A549 (cell line): ENCODE data around the gene IRX2. TPM values are rescaled to one million over a fixed set of nuclear protein-coding genes. Genes with fewer than 3 reads are reported as not detected.

Experiments used
- ATAC-seq, 2 experiments: fragments of 200-7000 bp in 1 of 2; fragments of >200 bp in 1 of 2; cut with Nextera tagmentation in 1 of 2; cut with Tn5 transposase in 1 of 2; 3 replicates each; pipeline versions ENCODE4 v1.8.0 to v1.9.1; 2018 to 2020; ENCODE audit warnings: mild to moderate bottlenecking in 1 of 2, moderate library complexity in 1 of 2
- CTCF ChIA-PET: fragments of 300-600 bp; sonication (Branson Sonifier 250); formaldehyde crosslinking; extraction: SDS; loops from one replicate; lab custom pipeline; 2021; ENCODE audit warnings: antibody characterized with exemption, inconsistent platforms; lab: Yijun Ruan, JAX
- POLR2A ChIA-PET: fragments of 350-600 bp; formaldehyde crosslinking; extraction: SDS; loops from one replicate; lab custom pipeline; 2021; ENCODE audit warnings: antibody characterized with exemption, inconsistent platforms; lab: Yijun Ruan, JAX
- DNase-seq, 2 experiments: peaks; one replicate each; pipeline versions ENCODE4 v3.0.0 to v3.0.0-alpha.2; 2011 to 2016; ENCODE audit warnings: low read depth in 1 of 2, low spot score in 1 of 2
- FAIRE-seq: peaks from 2 replicates; lab custom pipeline; 2011; peaks lifted over from hg19 to GRCh38; lab: Jason Lieb, UNC
- H3K27ac ChIP-seq, 2 experiments: fragments of >200 bp; sonication (Bioruptor Twin); formaldehyde crosslinking; 3 replicates each; pipeline ENCODE4 v1.5.1; 2016 to 2017
- H3K4me1 ChIP-seq: fragments of >200 bp; sonication (Bioruptor Twin); formaldehyde crosslinking; 3 replicates; pipeline ENCODE4 v1.6.1; 2016
- H3K4me2 ChIP-seq: fragments of >200 bp; sonication (Bioruptor Twin); formaldehyde crosslinking; 3 replicates; pipeline ENCODE4 v1.6.1; 2016
- H3K4me3 ChIP-seq: fragments of >200 bp; sonication (Bioruptor Twin); formaldehyde crosslinking; 3 replicates; pipeline ENCODE4 v1.5.1; 2016
- H3K9me3 ChIP-seq: fragments of >200 bp; sonication (Bioruptor Twin); formaldehyde crosslinking; 3 replicates; pipeline ENCODE4 v1.6.1; 2016
- CBX2 ChIP-seq: fragments of 200-600 bp; sonication (generic); IDR thresholded peaks from 2 replicates; pipeline ENCODE4 v1.6.1; 2016; ENCODE audit warnings: low read depth, mild to moderate bottlenecking, borderline replicate concordance
- CBX8 ChIP-seq: fragments of 200-600 bp; sonication (generic); IDR thresholded peaks from 2 replicates; pipeline ENCODE4 v1.6.1; 2016
- CEBPB ChIP-seq, 2 experiments: fragments of >200 bp in 1 of 2; sonication (Bioruptor Twin) in 1 of 2; formaldehyde crosslinking in 1 of 2; IDR thresholded peaks; 2 replicates each; pipeline ENCODE4 v1.6.1; 2012 to 2016
- CHD4 ChIP-seq: fragments of 200-600 bp; sonication (generic); IDR thresholded peaks from 2 replicates; pipeline ENCODE4 v1.6.1; 2016; ENCODE audit warnings: antibody characterized with exemption, mild to moderate bottlenecking, borderline replicate concordance
- EHF ChIP-seq: fragments of 250-450 bp; sonication (Bioruptor Pico); IDR thresholded peaks from 2 replicates; pipeline ENCODE4 v1.5.0; 2020; ENCODE audit warnings: mild to moderate bottlenecking
- ELK1 ChIP-seq: fragments of 150-350 bp; IDR thresholded peaks from 2 replicates; pipeline ENCODE4 v1.6.1; 2014; ENCODE audit warnings: low read depth, mild to moderate bottlenecking, low read length
- EP300 ChIP-seq, 2 experiments: fragments of >200 bp; sonication (Bioruptor Twin); formaldehyde crosslinking; IDR thresholded peaks; 2 replicates in 1 of 2; 3 replicates in 1 of 2; pipeline ENCODE4 v1.6.1; 2016 to 2017
- FOSB ChIP-seq: fragments of 250-450 bp; sonication (Bioruptor Pico); IDR thresholded peaks from 2 replicates; pipeline ENCODE4 v1.5.0; 2020; ENCODE audit warnings: mild to moderate bottlenecking, moderate library complexity
- HOXA7 ChIP-seq: fragments of 250-450 bp; sonication (Bioruptor Pico); IDR thresholded peaks from 2 replicates; pipeline ENCODE4 v1.5.0; 2020; ENCODE audit warnings: mild to moderate bottlenecking, moderate library complexity
- HOXB13 ChIP-seq: fragments of 250-450 bp; sonication (Bioruptor Pico); IDR thresholded peaks from 2 replicates; pipeline ENCODE4 v1.5.0; 2020; ENCODE audit warnings: low read depth, mild to moderate bottlenecking, moderate library complexity
- MAFK ChIP-seq: fragments of 450-650 bp; IDR thresholded peaks from 2 replicates; pipeline ENCODE4 v1.6.1; 2014; ENCODE audit not compliant: partially characterized antibody
- NFE2L2 ChIP-seq: fragments of 150-350 bp; conservative IDR thresholded peaks from 2 replicates; pipeline ENCODE4 v1.6.1; 2014; ENCODE audit warnings: low read length
- NPAS2 ChIP-seq: fragments of 250-450 bp; sonication (Bioruptor Pico); IDR thresholded peaks from 2 replicates; pipeline ENCODE4 v1.8.0; 2022; ENCODE audit warnings: mild to moderate bottlenecking, moderate library complexity, borderline replicate concordance
- PHF8 ChIP-seq: fragments of 200-600 bp; sonication (generic); IDR thresholded peaks from 2 replicates; pipeline ENCODE4 v1.6.1; 2016; ENCODE audit warnings: low read depth, mild to moderate bottlenecking, antibody characterized with exemption, moderate library complexity, borderline replicate concordance
- POLR2A ChIP-seq: IDR thresholded peaks from 2 replicates; pipeline ENCODE4 v1.6.1; 2012; ENCODE audit warnings: mild to moderate bottlenecking, low read length
- RCOR1 ChIP-seq: fragments of 150-350 bp; IDR thresholded peaks from 2 replicates; pipeline ENCODE4 v1.6.1; 2014; ENCODE audit warnings: antibody characterized with exemption, low read length, low read depth
- SMC3 ChIP-seq: fragments of >200 bp; sonication (Bioruptor Twin); formaldehyde crosslinking; IDR thresholded peaks from 3 replicates; pipeline ENCODE4 v1.6.1; 2018; ENCODE audit warnings: inconsistent platforms
- SREBF2 ChIP-seq: fragments of 450-650 bp; IDR thresholded peaks from 2 replicates; pipeline ENCODE4 v1.6.1; 2014; ENCODE audit warnings: mild to moderate bottlenecking, moderate library complexity
- ZNF302 ChIP-seq: fragments of 250-450 bp; sonication (Bioruptor Pico); IDR thresholded peaks from 2 replicates; pipeline ENCODE4 v1.9.0; 2021; ENCODE audit warnings: inconsistent platforms, mild to moderate bottlenecking, moderate library complexity
- WGBS: methylation state at CpG from one replicate; pipeline ENCODE4 v1.1.6; 2017; ENCODE audit errors: missing lambda C conversion rate; 5-methylcytosine and 5-hydroxymethylcytosine counted together
- polyA plus RNA-seq, 4 experiments: library from polyadenylated mRNA; depleted of rRNA in 3 of 4; stranded (reverse); fragments of >200 nt; fragmentation: RNase III in 1 of 4; extraction: RNeasy Plus Mini Kit Qiagen cat#74134 plus additional on column Dnase treatment in 1 of 4; gene quantifications; 2 replicates in 3 of 4; 3 replicates in 1 of 4; pipeline ENCODE4 v1.2.3, GENCODE V29; 2011 to 2017
- TF ChIP-seq, protein P1 (sequence below): fragments of 450-650 bp; IDR thresholded peaks from 2 replicates; pipeline ENCODE4 v1.6.1; 2014; ENCODE audit warnings: antibody characterized with exemption

Gene IRX2
- polyA plus RNA-seq, 2 of the 4 experiments (the other 2 are of a cell fraction) = 0.30 to 0.67 TPM

GRCh38 chr5:2754581-2755075 is 3.2 kb upstream of the IRX2 start:
- ATAC-seq = no peak
- H3K4me1 ChIP-seq = peaks cover 4% of the 10 kb centered on the region; the same call in 1 of the 3 replicates
- no peak for DNase-seq
- TF ChIP-seq, protein P1, sequence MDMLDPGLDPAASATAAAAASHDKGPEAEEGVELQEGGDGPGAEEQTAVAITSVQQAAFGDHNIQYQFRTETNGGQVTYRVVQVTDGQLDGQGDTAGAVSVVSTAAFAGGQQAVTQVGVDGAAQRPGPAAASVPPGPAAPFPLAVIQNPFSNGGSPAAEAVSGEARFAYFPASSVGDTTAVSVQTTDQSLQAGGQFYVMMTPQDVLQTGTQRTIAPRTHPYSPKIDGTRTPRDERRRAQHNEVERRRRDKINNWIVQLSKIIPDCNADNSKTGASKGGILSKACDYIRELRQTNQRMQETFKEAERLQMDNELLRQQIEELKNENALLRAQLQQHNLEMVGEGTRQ = no peak
- no peak for TF ChIP-seq PHF8
- WGBS = 44% methylated on average over 23 of the region's 27 CpGs
- no peak overlapping the region for H3K27ac ChIP-seq
- ChIA-PET POLR2A (no interaction called here), CTCF (no interaction called here)
- no peak for FAIRE-seq
- no peaks in the 10 kb centered on the region for H3K9me3 ChIP-seq
- H3K4me2 ChIP-seq = no peak overlapping the region
- no peak overlapping the region for H3K4me3 ChIP-seq

- H3K27ac ChIP-seq = no peak overlapping the region
- H3K4me3 ChIP-seq = no peak overlapping the region
- no peak overlapping the region for H3K4me2 ChIP-seq
- DNase-seq (no peak), FAIRE-seq (no peak), ATAC-seq (no peak)
- peaks cover 4% of the 10 kb centered on the region; the same call in 1 of the 3 replicates for H3K4me1 ChIP-seq
- POLR2A ChIA-PET = no interaction called here
- CTCF ChIA-PET = no interaction called here
- 21% methylated on average over 27 of the region's 29 CpGs for WGBS
- peak; percentile 26 for TF ChIP-seq MAFK
- no peak for TF ChIP-seq EP300 (IDR thresholded peaks at IDR 0.05)
- no peaks in the 10 kb centered on the region for H3K9me3 ChIP-seq
These were observed 2.3 kb upstream of the IRX2 start for GRCh38 chr5:2753452-2754420.

DNA sequence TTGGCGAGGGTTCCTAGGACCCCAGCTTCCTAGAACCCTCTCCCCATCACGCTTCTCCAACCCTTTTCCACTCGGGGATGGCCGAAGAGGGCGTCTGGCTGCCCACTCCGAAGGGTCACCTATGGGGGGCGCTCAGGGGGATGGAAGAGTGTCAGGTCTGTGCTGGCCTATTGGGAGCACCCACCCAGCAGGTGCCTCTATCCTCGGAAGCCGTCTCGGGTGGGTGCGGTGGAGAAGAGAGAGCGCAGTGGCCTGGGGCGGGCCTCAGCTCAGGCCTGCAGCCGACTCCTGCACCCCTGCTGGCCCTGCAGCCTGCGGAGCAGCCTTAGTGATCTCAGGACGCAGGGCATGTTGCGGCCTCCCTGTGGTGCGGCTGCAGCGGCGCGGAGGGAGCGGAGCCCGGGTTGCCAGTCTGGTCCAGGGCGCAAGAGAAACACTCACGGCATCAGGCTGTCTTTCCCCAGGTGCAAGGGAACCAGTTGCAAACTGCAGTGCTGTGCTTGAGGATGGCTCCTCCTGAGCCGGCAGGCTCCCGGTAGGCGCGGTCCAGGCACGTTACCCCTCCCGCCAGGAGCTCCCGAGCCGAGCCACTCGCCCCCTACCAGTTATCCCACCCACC is 1.5 kb upstream of the IRX2 start:
- Histone ChIP-seq H3K4me1 (peaks cover 4% of the 10 kb centered on the region; the same call in 1 of the 3 replicates), H3K9me3 (no peaks in the 10 kb centered on the region), H3K4me3 (no peak overlapping the region; the same call in 2 of the 3 replicates), H3K27ac (no peak overlapping the region), H3K4me2 (peak overlapping the region; percentile 85; the same call in 1 of the 3 replicates)
- ChIA-PET POLR2A (no interaction called here), CTCF (no interaction called here)
- DNase-seq (no peak), FAIRE-seq (no peak), ATAC-seq (peak in 1 of 2 experiments; percentile 18; a peak in 3 of 6 replicates)
- TF ChIP-seq CBX2 (no peak), RCOR1 (no peak), HOXB13 (CRISPR knock-in tag) (no peak), POLR2A (no peak), NPAS2 (CRISPR knock-in tag) (no peak), ZNF302 (CRISPR knock-in tag) (no peak), EHF (CRISPR knock-in tag) (no peak), HOXA7 (no peak), SREBF2 (no peak), CHD4 (no peak), MAFK (no peak), ELK1 (no peak), CEBPB (IDR thresholded peaks at IDR 0.05) (no peak), FOSB (no peak), CBX8 (no peak), SMC3 (no peak), NFE2L2 (no peak)
- 33% methylated on average over 31 of the region's 34 CpGs for WGBS
